GM18507 (cell line): ENCODE data around the gene HPD.
"Not testable (repeated sequence)": the region's sequence is repeated elsewhere in the genome, so short reads cannot be mapped to it uniquely, and the experiment has no call there.

ENCODE experiments used
- DNase-seq: peaks from one replicate; pipeline ENCODE4 v3.0.0; 2011; ENCODE audit warnings: low read depth; ENCODE audit not compliant: insufficient read length; ENCODE audit errors: extremely low spot score
- FAIRE-seq: peaks from 2 replicates; lab custom pipeline; 2011; peaks lifted over from hg19 to GRCh38; lab: Jason Lieb, UNC

Gene HPD

DNA sequence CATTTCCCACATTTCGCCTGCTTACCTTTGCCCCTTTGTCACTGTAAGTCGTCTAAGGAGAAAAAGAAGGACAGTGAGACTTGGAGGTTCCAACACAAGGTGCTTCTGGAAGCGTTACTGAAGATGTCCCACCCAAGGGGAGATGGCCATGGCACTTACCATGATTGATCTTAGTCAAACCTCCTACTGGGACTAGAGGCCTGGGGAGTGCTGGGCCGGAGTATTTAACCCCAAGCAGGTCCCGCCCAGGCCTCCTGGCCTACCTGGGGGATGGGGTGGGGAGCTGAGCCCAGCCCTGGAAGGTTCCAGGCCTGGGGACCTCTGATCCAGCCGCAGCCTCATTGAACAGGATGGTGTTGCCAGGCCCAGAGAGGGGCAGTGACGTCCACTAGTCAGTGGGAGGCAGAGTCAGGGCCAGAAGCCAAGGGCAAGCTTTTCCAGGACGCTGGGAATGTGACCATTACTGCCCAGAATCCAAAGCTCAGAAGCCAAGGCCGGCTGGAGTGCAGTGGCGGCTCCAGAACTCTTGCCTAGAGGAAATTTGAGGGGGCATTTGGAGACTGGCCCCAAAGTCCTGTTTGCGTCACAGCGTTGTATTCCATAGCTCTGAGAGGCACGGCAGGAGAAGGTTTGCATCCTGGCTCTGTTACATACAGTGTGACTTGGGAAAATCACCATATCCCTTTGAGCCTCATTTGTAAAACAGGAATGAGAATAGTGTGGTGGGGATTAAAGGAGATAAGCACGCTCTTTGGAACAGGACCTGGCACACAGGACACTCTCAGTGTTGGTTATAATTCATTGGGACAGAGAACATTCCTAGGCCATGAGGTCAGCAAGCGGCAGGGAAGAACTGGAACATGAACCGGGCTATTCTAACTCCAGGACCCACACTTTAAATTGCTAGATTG is at the start of gene HPD:
Gene HPD, minus strand, starts transcription at position 198 of the 911 bp plus-strand sequence. Its CDS starts 36 bp downstream, at position 162.
- DNase-seq, result no peak
- no peak for FAIRE-seq

DNA sequence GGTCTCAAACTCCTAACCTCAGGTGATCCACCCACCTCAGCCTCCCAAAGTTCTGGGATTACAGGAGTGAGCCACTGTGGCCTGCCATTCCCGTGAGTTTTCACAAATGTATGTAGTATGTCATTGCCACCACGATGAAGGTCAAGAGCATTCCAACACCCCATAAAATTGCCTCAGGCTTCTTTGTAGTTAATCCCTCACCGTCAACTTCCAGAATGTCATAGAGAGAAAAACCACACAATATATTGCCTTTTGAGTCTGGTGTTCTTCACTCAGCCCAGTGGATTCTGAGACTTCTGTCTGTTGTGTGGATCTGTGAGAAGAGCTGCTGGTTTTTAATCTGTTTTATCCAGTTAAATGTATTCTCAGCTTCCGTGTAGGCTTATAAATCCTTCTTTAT is 47.1 kb upstream of the HPD start:
- FAIRE-seq (no peak), DNase-seq (no peak)

DNA sequence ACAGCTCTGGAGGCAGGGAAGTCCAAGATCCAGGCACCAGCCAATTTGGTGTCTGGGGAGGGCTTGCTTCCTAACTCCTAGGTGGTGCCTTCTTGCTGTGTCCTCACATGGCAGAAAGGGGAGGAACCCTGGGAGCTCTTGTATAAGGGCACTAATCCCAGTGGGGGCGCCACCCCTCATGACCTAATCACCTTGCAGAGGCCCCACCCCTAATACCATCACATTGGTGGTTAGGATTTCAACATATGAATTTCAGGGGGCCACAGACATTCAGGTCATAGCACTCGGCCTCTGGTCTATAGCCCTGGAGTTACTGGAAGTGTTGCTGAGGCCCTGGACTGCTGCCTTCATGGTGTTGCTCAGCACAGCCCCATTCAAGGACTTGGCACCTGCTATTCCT is 44.5 kb upstream of the HPD start:
- DNase-seq, result no peak
- FAIRE-seq, result no peak

DNA sequence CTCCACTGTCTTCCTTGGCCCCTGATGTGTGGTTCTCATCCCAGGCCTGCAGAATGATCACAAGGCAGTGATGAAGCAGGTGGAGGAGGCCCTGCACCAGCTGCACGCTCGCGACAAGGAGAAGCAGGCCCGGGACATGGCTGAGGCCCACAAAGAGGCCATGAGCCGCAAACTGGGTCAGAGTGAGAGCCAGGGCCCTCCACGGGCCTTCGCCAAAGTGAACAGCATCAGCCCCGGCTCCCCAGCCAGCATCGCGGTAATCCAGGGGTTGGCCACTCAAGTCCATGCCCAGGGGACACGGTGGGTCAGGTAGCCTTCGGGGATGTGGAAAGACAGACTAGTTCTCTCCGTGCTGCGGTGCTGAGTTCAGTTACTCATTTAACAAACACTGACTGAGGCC is 40.9 kb upstream of the HPD start:
- no peak for FAIRE-seq
- DNase-seq, result no peak

DNA sequence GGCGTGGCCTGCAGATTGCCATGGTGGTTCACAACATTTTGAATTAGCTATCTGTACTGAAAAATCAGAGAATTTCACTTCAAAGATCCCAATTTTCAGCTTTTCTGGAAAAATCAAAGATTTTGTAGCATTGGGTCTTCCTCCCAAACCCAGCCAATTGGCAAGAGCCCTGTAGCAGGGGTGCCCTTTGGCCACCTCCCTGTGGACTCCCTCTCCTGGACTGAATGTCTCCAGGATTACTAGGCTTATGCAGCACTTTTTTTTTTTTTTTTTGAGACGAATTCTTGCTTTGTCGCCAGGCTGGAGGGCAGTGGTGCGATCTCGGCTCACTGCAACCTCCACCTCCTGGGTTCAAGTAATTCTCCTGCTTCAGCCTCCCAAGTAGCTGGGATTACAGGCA is 39.6 kb upstream of the HPD start:
- FAIRE-seq, result no peak
- no peak for DNase-seq

DNA sequence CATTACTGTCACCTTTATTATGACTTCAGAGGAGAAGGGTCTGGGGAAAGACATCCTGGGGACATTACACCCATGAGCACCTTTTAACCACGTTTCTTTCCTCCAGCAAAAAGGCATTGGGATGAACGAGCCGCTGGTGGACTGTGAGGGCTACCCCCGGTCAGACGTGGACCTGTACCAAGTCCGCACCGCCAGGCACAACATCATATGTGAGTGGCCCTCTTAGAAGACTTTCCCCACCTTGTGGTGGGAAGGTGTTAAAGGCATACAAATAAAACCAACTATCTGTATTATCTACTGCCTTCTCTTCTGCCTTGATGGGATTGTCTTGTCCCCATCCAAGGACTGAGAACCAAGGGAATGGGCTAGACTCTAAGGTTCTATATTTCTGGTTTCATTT is 36.0 kb upstream of the HPD start:
- DNase-seq, result no peak
- no peak for FAIRE-seq

DNA sequence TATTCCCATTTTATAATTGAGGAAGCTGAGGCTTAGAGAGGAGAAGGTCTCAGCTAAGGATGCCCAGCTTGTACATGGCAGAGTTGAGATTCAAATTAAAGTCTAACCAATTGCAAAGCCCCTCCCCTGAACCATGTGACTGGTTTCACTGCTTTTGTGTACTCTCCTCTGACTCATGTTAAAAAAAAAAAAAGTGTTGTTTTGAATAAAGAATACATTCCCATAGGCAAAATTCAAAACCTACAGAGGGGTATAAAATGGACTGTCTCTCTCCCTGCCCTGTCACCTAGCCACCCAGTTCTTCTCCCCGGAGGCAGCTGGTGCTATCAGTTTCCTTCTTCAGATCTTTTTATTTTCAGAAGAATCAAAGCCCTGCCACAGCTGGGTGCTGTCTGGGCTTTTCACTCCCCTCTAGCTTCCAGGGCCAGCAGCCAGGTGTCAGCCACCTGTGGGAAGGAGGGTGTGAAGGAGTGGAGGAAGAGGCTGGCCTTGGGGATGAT is 35.4 kb upstream of the HPD start:
- DNase-seq, result no peak
- FAIRE-seq, result no peak

DNA sequence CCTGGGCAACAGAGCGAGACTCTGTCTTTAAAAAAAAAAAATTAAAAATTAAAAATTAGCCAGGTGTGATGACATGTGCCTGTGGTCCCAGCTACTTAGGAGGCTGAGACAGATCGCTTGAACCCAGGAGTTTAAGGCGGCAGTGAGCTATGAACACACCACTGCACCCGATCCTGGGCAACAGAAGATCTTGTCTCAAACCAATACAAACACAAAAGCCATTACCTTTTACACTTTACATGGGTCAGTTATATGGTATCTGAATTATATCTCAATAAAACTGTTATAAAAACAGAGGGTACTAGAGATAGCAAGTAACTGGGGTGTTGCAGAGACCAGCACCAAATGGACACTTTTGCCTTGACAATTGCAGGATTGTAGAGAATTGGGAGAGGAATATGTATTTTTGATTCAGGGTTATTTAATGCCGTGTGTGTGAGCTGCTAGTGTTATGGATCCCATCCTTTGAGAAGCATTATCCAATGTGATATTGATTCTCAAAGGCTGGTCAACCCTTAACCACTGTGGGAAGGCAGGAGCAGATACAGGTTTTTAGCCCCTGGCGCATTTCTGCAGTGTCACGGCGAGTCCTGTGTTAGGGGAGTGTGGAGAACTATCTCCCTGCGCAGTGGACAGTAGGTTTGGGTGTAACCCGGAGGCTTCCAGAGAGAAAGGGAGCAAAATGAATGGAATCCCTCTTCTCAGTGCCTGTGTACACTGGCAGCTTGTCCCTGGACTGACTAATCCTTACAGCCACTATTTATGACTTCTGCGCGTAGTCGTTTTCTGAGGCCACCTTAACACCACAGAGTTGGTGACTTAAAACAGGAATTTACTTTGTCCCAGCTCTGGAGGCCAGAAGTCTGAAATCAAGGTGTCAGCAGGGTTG is 34.3 kb upstream of the HPD start:
- DNase-seq, result no peak
- FAIRE-seq, result no peak

DNA sequence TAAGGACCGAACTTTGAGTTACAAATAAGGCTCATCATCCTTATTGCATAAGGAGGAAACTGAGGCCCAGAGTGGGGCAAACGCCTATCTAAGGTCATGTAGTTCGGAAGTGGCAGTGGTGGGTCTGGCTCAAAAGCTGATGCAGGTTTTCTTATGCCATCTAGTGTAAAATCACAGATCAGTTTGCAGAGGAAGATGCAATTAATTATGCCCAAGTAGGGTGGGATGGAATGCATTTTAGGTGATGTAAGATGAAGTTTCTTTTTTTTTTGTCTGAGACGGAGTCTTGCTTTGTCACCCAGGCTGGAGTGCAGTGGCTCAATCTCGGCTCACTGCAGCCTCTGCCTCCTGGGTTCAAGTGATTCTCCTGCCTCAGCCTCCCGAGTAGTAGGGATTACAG is 31.0 kb upstream of the HPD start:
- not testable (repeated sequence) for FAIRE-seq, DNase-seq

DNA sequence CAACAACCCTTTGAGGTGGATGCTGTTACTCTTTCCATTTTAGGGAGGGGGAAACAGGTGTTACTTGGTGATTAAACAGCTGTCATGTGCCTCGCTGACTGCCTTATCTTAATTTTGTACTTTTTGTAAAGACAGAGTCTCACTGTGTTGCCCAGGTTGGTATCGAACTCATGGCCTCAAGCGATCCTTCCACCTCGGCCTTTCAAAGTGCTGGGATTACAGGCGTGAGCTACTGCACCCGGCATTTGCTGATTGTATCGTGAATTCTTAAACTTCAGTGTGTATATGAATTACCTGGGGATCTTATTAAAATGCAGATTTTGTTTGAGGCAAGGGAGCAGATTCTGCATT is 30.6 kb upstream of the HPD start:
- no peak for FAIRE-seq
- DNase-seq, result no peak

DNA sequence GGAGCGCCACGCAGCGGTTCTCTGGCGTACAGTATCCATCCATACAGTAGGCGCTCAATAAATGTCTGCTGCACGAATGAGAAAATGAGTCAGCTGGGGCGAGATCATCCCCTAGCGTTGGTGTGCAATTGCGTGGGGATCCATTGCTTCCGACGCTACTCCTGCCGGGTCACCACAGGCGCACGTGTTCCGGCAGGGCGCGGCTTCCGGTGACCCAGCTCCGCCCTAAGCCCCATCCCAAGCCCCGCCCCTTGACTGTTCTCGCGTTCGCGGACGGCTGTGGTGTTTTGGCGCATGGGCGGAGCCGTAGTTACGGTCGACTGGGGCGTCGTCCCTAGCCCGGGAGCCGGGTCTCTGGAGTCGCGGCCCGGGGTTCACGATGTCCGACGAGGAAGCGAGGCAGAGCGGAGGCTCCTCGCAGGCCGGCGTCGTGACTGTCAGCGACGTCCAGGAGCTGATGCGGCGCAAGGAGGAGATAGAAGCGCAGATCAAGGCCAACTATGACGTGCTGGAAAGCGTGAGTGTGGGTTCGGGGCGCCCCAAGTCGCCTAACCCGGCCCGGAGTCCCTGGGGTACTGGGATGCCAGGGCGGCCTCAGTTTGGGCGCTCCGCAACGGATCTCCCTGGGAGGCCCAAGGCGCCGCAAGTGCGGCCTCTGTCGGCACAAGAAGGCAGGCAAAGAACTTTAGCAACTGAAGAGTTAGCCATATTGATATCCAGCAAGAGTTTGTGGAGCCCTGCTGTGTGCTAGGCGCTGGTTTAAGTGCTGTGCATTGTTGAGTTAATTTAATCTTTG is 30.0 kb upstream of the HPD start, which contains the start of gene PSMD9:
Gene PSMD9, plus strand, starts transcription at position 313 of the 796 bp plus-strand sequence. Its CDS starts 67 bp downstream, at position 380.
- FAIRE-seq, result peak; percentile 97

DNA sequence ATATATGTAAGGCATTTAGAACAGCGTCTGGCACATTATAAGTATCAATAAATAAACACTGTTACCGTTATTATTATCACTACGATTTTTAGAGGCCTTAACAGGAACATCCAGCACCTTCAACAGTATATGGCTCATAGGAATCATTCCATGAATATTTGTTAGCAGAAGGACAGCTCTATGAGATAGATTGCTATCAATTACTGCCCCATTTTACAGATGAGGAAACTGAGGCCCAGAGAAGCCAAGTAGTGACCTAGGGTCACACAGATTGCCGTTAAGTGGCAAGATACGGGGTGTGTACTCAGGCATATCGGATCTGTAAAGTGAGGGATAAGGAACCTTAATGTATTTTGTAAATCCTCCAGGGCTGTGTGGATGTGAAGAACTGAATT is 29.4 kb upstream of the HPD start:
- FAIRE-seq, result no peak

More for the DNA sequence above, 30.0 kb upstream of the HPD start, which contains the start of gene PSMD9:
- peak; percentile 95 for DNase-seq

DNA sequence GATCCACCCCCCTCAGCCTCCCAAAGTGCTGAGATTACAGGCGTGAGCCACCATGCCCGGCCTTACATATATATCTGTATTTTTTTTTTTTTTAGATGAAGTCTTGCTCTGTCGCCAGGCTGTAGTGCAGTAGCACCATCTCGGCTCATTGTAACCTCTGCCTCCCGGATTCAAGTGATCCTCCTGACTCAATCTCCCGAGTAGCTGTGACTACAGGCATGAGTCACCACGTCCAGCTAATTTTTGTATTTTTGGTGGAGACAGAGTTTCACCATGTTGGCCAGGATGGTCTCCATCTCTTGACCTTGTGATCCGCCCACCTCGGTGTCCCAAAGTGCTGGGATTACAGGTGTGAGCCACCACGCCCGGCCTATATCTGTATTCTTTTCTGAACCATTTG is 26.5 kb upstream of the HPD start:
- not testable (repeated sequence) for DNase-seq

More for the DNA sequence above, 29.4 kb upstream of the HPD start:
- no peak for DNase-seq

DNA sequence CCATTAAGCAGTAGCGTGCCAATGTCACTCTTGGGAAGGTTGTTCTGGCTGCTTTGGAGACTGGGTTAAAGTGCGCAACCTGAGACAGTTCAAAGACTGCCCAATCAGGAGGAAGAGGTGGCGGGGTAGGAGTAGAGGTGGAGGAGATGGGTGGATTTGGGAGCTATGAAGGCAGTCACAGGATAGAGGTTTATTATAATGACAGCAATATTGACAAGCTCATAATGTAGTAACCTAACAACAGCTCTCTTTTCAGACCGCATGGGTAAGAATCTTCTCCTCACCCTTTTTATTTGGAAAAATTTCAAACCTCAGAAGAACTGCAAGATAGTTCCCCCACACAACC is 24.6 kb upstream of the HPD start:
- FAIRE-seq (no peak), DNase-seq (no peak)

More for the DNA sequence above, 26.5 kb upstream of the HPD start:
- FAIRE-seq, result not testable (repeated sequence)

DNA sequence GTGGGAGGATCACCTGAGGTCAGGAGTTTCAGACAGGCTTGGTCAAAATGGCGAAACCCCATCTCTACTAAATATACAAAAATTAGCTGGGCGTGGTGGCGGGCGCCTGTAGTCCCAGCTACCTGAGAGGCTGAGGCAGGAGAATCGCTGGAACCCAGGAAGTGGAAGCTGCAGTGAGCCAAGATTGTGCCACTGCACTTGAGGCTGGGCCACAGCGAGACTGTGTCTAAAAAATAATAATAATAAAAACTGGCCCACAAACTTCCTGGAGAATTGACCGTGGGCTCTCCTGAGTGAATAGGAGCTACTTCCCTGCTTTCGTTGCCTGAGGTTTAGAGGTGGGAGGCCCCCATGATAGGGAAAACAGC is 17.4 kb upstream of the HPD start:
- DNase-seq, FAIRE-seq: not testable (repeated sequence)

DNA sequence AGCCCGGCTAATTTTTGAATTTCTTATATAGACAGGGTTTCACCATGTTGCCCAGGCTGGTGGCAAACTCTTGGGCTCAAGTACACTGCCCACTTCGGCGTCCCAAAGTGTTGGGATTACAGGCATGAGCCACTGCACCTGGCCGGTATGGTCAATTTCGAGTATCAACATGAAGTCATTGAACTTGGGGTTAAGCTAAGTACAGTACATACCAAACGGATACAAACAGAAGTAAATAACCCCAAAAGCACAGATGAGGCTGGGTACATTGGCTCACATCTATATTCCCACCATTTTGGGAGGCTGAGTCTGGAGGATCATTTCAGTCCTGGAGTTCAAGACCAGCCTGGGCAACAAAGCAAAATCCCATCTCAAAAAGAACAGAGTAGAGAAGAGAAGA is 16.9 kb upstream of the HPD start:
- DNase-seq (no peak), FAIRE-seq (no peak)

DNA sequence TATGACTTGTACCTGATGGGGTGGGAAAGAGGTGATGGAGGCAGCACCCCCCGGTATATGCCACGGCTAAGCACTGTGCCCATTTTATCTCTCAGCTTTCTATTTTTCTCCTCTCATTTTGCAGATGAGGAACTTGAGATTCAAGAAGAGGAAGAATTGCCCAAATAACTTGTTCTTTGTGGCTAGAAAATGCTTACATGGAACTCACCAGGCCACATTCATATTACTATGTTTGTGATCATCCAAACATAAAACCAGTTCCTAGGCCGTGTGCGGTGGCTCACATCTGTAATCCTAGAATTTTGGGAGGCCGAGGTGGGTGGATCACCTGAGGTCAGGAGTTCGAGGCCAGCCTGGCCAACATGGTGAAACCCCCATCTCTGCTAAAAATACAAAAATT is 15.4 kb upstream of the HPD start:
- FAIRE-seq, result no peak
- DNase-seq, result no peak

DNA sequence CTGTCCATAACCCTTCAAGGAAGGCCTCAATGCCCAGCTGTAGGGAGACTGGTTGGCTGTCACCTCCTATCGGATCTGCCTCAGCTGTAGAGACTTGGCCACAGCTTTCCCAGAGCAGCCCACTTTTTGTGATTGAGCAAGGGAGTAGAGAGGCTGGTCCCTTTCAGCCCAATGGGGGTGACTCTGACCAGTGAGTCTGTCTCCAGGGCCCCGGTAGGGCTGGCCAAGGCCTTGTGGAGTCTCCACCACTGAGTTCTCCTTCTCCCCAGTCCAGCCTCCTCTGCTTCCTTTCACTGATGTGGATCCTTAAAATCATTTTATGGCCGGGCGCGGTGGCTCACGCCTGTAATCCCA is 14.5 kb upstream of the HPD start:
- DNase-seq, result no peak
- FAIRE-seq, result no peak

DNA sequence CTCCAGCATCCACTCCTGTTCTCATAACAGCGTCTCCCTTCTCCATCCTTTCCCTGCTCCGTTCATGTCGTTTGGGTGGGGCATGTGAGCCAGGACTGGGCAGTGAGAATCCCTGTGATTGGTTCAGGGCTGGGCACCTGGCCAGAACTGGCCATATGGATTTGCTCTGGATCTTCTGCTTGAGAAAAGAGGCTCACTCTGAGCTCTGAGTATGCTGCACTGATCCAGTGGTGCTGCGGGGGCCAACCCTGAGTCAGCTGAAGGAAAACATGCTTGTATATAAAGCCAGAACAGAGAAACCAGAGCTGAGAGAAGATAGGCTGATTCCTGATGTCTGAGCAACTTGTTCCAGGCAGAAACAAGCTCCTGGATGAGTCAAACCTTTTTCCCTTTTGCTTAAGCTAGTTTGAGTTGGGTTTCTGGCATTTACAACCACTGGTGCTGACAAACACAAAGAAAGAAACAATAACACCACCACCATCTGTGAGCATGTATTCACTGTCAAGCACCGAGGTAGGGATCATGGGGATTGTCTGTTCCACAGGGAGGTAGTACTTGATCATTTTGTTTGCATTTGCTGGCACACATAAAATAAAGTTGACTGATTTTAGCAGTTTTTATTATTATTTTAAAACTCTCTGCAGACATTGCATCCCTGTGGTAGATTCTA is 14.0 kb upstream of the HPD start:
- DNase-seq (no peak), FAIRE-seq (no peak)
